Prostate gland (tissue), 2 donors: Measurements from ENCODE around the gene RPN2. TPM values are rescaled to one million over a fixed set of nuclear protein-coding genes. Genes with fewer than 3 reads are reported as not detected.

Experiments used
- DNase-seq: peaks from one replicate; pipeline ENCODE4 v3.0.0-alpha.2; 2019; ENCODE audit warnings: low spot score
- H3K27ac ChIP-seq, 2 donors: fragments of 200-600 bp; sonication (generic); 2 replicates each; pipeline ENCODE4 v1.5.1; 2017 to 2019
- H3K27me3 ChIP-seq: fragments of 200-600 bp; sonication (generic); replicated peaks from 2 replicates; pipeline ENCODE4 v1.5.1; 2019; ENCODE audit not compliant: insufficient read depth
- H3K36me3 ChIP-seq, 2 donors: fragments of 200-600 bp; sonication (generic); 1 replicate in 1 of 2; 2 replicates in 1 of 2; pipeline versions ENCODE4 v1.5.1 to v1.8.1; 2017 to 2019
- H3K4me1 ChIP-seq: fragments of 200-600 bp; sonication (generic); replicated peaks from 2 replicates; pipeline ENCODE4 v1.5.1; 2019
- H3K4me3 ChIP-seq, 2 donors: fragments of 200-600 bp; sonication (generic); 2 replicates each; pipeline ENCODE4 v1.5.1; 2017 to 2019
- H3K9me3 ChIP-seq: fragments of 200-600 bp; sonication (generic); 2 replicates; pipeline ENCODE4 v1.5.1; 2017
- POLR2A ChIP-seq: fragments of 450-650 bp; IDR thresholded peaks from one replicate; pipeline ENCODE4 v1.6.1; 2016; ENCODE audit warnings: antibody characterized with exemption, mild to moderate bottlenecking
- POLR2AphosphoS5 ChIP-seq: sonication (generic); formaldehyde crosslinking; IDR thresholded peaks from one replicate; pipeline ENCODE4 v1.6.1; 2017; ENCODE audit warnings: antibody characterized with exemption
- WGBS: methylation state at CpG from one replicate; pipeline ENCODE4 v1.1.5; 2018; 5-methylcytosine and 5-hydroxymethylcytosine counted together
- intact Hi-C: fragments of 100-400 bp; cut with DNase I; formaldehyde crosslinking; loops from one replicate; pipeline ENCODE4 v1.14.2; 2022
- total RNA-seq, 2 donors: library from RNA; depleted of rRNA; stranded (reverse); fragments of >200 nt; gene quantifications; one replicate each; pipeline ENCODE4 v1.1.0, GENCODE V29; 2016
- TF ChIP-seq, protein P1 (sequence below), 4 experiments: fragments of 200-600 bp in 2 of 4; fragments of 450-650 bp in 2 of 4; sonication (generic) in 2 of 4; IDR thresholded peaks; 1 replicate in 3 of 4; 2 replicates in 1 of 4; pipeline ENCODE4 v1.5.1; 2016 to 2019; ENCODE audit warnings: antibody characterized with exemption in 4 of 4, mild to moderate bottlenecking in 2 of 4, moderate library complexity in 2 of 4

The RPN2 gene
- total RNA-seq, 2 donors from 2014 or later = 246 to 267 TPM

DNA sequence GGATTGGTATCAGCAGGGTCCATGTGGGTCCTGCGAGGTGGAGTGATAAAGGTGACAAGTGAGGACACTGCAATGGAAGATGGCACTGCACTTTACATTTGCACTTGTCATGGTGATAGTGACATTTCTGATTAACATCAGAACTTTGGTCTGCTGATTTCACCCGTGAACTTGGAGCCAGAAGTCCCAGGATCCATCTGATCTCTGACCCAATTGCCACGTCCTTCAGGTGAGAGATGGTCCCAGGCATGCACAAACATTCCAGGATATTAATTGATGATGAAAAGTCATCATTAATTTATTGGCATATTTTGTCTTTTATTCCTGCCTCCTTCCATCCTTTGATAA, 92.3 kb downstream of the RPN2 start:
- WGBS = 86% methylated on average over 3 of the region's 3 CpGs
- intact Hi-C loops = loop anchor here (5.0 kb wide), 1 partner anchor 74 kb away; no protein-coding TSS in a partner anchor
- Histone ChIP-seq H3K36me3 (no peaks in the 10 kb centered on the region), H3K27ac (no peak overlapping the region), H3K9me3 (no peaks in the 10 kb centered on the region), H3K4me3 (no peak overlapping the region), H3K4me1 (no peaks in the 10 kb centered on the region), H3K27me3 (no peaks in the 10 kb centered on the region)
- DNase-seq = no peak
- TF ChIP-seq POLR2A = no peak
- TF ChIP-seq, protein P1, sequence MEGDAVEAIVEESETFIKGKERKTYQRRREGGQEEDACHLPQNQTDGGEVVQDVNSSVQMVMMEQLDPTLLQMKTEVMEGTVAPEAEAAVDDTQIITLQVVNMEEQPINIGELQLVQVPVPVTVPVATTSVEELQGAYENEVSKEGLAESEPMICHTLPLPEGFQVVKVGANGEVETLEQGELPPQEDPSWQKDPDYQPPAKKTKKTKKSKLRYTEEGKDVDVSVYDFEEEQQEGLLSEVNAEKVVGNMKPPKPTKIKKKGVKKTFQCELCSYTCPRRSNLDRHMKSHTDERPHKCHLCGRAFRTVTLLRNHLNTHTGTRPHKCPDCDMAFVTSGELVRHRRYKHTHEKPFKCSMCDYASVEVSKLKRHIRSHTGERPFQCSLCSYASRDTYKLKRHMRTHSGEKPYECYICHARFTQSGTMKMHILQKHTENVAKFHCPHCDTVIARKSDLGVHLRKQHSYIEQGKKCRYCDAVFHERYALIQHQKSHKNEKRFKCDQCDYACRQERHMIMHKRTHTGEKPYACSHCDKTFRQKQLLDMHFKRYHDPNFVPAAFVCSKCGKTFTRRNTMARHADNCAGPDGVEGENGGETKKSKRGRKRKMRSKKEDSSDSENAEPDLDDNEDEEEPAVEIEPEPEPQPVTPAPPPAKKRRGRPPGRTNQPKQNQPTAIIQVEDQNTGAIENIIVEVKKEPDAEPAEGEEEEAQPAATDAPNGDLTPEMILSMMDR (IDR thresholded peaks at IDR 0.05) = no peak
- TF ChIP-seq POLR2AphosphoS5 = no peak

DNA sequence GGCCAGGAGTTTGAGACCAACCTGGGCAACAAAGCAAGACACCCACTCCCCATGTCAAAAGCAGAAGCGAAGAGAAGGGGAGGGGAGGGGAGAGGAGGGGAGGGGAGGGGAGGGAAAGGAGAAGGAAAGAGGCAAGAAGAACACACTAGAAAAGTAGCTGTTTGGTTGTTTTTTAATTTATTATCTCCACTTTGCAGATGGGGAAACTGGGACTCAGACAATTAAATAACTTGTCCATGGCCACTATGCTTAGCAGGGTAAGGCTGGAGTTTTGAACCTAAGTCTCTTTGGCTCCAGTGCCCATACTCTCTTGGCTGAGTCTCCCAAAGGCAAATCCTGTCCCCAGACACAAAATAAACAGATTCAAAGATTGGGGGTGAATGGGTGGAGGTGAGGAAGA, 94.9 kb downstream of the RPN2 start:
- no peak for DNase-seq
- WGBS = 91% methylated on average over 1 of the region's 1 CpG
- Histone ChIP-seq H3K27ac (no peak overlapping the region), H3K4me1 (no peaks in the 10 kb centered on the region), H3K36me3 (no peaks in the 10 kb centered on the region), H3K4me3 (no peak overlapping the region), H3K9me3 (no peaks in the 10 kb centered on the region), H3K27me3 (no peaks in the 10 kb centered on the region)
- intact Hi-C loops = loop anchor here (5.0 kb wide), 1 partner anchor 77 kb away; no protein-coding TSS in a partner anchor
- TF ChIP-seq POLR2AphosphoS5 = no peak
- no peak for TF ChIP-seq POLR2A
- TF ChIP-seq, protein P1 (IDR thresholded peaks at IDR 0.05) = no peak

DNA sequence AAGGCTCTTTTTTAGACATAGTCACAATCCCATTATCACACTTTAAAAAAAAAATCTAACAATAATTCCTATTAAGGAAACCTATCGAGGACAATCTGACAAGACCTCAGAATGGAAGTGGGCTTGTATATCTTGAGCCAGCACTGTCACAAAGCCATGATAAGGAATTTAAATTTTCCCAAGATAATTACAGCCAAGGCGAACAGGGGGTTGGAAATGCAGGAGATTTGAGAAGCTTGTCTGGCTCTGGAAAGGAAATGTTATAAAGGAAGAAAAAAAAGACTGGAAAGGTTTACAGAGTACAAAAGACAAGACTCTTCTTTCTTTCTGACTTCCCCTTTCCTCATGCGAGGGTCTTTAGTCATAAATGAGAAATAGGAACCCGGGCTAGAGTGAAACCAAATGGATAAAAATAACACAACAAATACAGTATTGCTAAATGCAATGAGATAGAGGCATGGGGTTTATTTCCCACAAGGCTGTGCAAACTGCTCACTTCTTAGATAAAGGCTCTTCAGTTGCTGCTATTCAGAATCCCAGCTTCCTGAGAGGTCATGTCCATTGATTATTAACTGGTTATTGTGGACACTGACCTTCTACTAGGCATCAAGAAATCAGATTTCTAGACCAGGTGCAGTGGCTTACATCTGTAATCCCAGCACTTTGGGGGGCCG, 95.9 kb downstream of the RPN2 start:
- Histone ChIP-seq H3K9me3 (no peaks in the 10 kb centered on the region), H3K27ac (no peak overlapping the region), H3K4me3 (no peak overlapping the region), H3K36me3 (no peaks in the 10 kb centered on the region), H3K4me1 (no peaks in the 10 kb centered on the region), H3K27me3 (no peaks in the 10 kb centered on the region)
- 62% methylated on average over 5 of the region's 5 CpGs for WGBS
- no peak for DNase-seq
- TF ChIP-seq POLR2AphosphoS5 (no peak), POLR2A (no peak)
- TF ChIP-seq, protein P1 (IDR thresholded peaks at IDR 0.05) = no peak
- intact Hi-C loops = loop anchor here (5.0 kb wide), 1 partner anchor 78 kb away; no protein-coding TSS in a partner anchor

DNA sequence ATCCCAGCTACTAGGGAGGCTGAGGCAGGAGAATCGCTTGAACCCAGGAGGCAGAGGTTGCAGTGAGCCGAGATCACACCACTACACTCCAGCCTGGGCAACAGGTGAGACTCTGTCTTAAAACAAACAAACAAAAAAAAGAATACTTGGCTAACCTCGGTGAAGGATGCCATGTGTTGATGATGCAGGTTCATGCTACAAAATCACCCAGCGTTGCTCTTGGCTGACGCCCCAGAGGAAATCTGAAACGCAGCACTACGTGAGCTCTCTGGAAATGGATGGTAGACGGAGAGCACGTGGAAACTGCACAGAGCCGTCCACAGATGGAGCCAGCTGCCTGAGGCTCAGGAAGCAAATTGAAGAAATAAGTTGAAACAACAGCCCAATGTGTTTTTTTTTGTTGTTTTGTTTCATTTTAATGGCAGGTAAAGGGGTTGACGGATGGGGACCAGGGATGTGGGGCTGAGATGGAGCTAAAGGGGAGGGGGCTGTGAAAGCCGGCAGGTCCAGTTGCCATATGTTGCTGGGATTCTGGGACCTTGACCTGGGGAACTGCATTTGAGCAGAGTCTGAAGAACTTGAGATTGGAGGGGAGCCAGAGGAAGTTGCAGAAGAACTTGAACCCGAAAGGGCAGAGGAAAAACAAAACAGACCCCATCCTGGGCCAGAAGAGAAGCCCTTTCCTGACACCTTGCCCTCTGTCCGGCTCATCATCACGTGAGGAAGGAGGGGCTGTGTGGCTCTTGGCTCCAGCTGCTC, 97.5 kb downstream of the RPN2 start:
- H3K27me3 ChIP-seq = no peaks in the 10 kb centered on the region
- intact Hi-C loops = no loop called here
- H3K27ac ChIP-seq = peak overlapping the region; percentile 25 to 64
- H3K4me1 ChIP-seq = no peaks in the 10 kb centered on the region
- no peaks in the 10 kb centered on the region for H3K9me3 ChIP-seq
- no peak overlapping the region for H3K4me3 ChIP-seq
- 19% methylated on average over 15 of the region's 15 CpGs for WGBS
- no peaks in the 10 kb centered on the region for H3K36me3 ChIP-seq
- TF ChIP-seq POLR2AphosphoS5 (peak; percentile 72), POLR2A (no peak)
- TF ChIP-seq, protein P1 (IDR thresholded peaks at IDR 0.05) = peak in 2 of 4 experiments; percentile 34 to 35
- peak; percentile 54 for DNase-seq
